Subcutaneous abdominal adipose tissue (tissue), 5 donors: ENCODE data around the gene C21orf58.

ENCODE experiments used
- H3K27ac ChIP-seq: one replicate; pipeline ENCODE4 v1.7.0; 2013; ENCODE audit warnings: low read depth, mild to moderate bottlenecking, inconsistent platforms, low read length, moderate library complexity
- H3K27me3 ChIP-seq, 5 donors: one replicate each; pipeline ENCODE4 v1.7.0; 2013; ENCODE audit warnings: low read length in 5 of 5, inconsistent platforms in 1 of 5; ENCODE audit not compliant: control insufficient read depth in 5 of 5, insufficient read depth in 4 of 5
- H3K36me3 ChIP-seq, 5 donors: one replicate each; pipeline ENCODE4 v1.7.0; 2013; ENCODE audit warnings: low read length in 5 of 5; ENCODE audit not compliant: control insufficient read depth in 5 of 5, insufficient read depth in 5 of 5
- H3K4me1 ChIP-seq, 5 donors: one replicate each; pipeline ENCODE4 v1.7.0; 2013; ENCODE audit warnings: low read length in 5 of 5, mild to moderate bottlenecking in 3 of 5, moderate library complexity in 1 of 5; ENCODE audit not compliant: control insufficient read depth in 5 of 5, insufficient read depth in 5 of 5
- H3K4me3 ChIP-seq, 5 donors: one replicate each; pipeline ENCODE4 v1.7.0; 2013; ENCODE audit warnings: low read length in 5 of 5, low read depth in 1 of 5
- H3K9ac ChIP-seq, 5 donors: one replicate each; pipeline ENCODE4 v1.7.0; 2013; ENCODE audit warnings: low read length in 5 of 5, mild to moderate bottlenecking in 4 of 5, moderate library complexity in 3 of 5
- H3K9me3 ChIP-seq, 5 donors: one replicate each; pipeline ENCODE4 v1.7.0; 2013; ENCODE audit warnings: low read length in 5 of 5; ENCODE audit not compliant: control insufficient read depth in 5 of 5
- donor health status: healthy.
- donor health status: healthy.
- donor health status: healthy.
- donor health status: healthy.
- donor health status: healthy.

The C21orf58 gene

GRCh38 chr21:46346296-46347202, 22.9 kb upstream of the C21orf58 start:
- no peaks in the 10 kb centered on the region for H3K27me3 ChIP-seq
- H3K4me1 ChIP-seq = peaks cover 0 to 3% (median 0%) of the 10 kb centered on the region in 5 donors
- no peaks in the 10 kb centered on the region for H3K9me3 ChIP-seq
- no peak overlapping the region for H3K27ac ChIP-seq
- H3K4me3 ChIP-seq = no peak overlapping the region
- H3K36me3 ChIP-seq = peaks cover 3 to 64% (median 60%) of the 10 kb centered on the region in 5 donors
- no peak overlapping the region for H3K9ac ChIP-seq

- Histone ChIP-seq H3K9me3 (no peaks in the 10 kb centered on the region), H3K9ac (no peak overlapping the region), H3K4me3 (no peak overlapping the region), H3K27me3 (no peaks in the 10 kb centered on the region), H3K4me1 (peaks cover 0 to 3% (median 0%) of the 10 kb centered on the region in 5 donors), H3K36me3 (peaks cover 3 to 58% (median 55%) of the 10 kb centered on the region in 5 donors), H3K27ac (no peak overlapping the region)
Measured at GRCh38 chr21:46345861-46346260, 22.2 kb upstream of the C21orf58 start.

GRCh38 chr21:46344219-46344915, 20.7 kb upstream of the C21orf58 start:
- no peak overlapping the region for H3K9ac ChIP-seq
- no peak overlapping the region for H3K4me3 ChIP-seq
- peaks cover 0 to 3% (median 0%) of the 10 kb centered on the region in 5 donors for H3K4me1 ChIP-seq
- peaks cover 0 to 49% (median 47%) of the 10 kb centered on the region in 5 donors for H3K36me3 ChIP-seq
- H3K27me3 ChIP-seq = no peaks in the 10 kb centered on the region
- H3K9me3 ChIP-seq = no peaks in the 10 kb centered on the region
- no peak overlapping the region for H3K27ac ChIP-seq

GRCh38 chr21:46340998-46341397, 17.3 kb upstream of the C21orf58 start:
- Histone ChIP-seq H3K27ac (no peak overlapping the region), H3K4me1 (no peaks in the 10 kb centered on the region), H3K9me3 (no peaks in the 10 kb centered on the region), H3K4me3 (no peak overlapping the region), H3K9ac (no peak overlapping the region), H3K27me3 (no peaks in the 10 kb centered on the region), H3K36me3 (peaks cover 0 to 47% (median 42%) of the 10 kb centered on the region in 5 donors)

- Histone ChIP-seq H3K36me3 (peaks cover 7 to 57% (median 46%) of the 10 kb centered on the region in 5 donors), H3K4me1 (no peaks in the 10 kb centered on the region), H3K9me3 (no peaks in the 10 kb centered on the region), H3K27ac (no peak overlapping the region), H3K27me3 (no peaks in the 10 kb centered on the region), H3K4me3 (no peak overlapping the region), H3K9ac (no peak overlapping the region)
Measured at GRCh38 chr21:46336603-46337002, 12.9 kb upstream of the C21orf58 start.

- Histone ChIP-seq H3K36me3 (peaks cover 7 to 56% (median 46%) of the 10 kb centered on the region in 5 donors), H3K27ac (no peak overlapping the region), H3K9ac (no peak overlapping the region), H3K9me3 (no peaks in the 10 kb centered on the region), H3K4me3 (no peak overlapping the region), H3K27me3 (no peaks in the 10 kb centered on the region), H3K4me1 (no peaks in the 10 kb centered on the region)
Measured at GRCh38 chr21:46334351-46335140, 10.9 kb upstream of the C21orf58 start.

- Histone ChIP-seq H3K27ac (no peak overlapping the region), H3K9me3 (no peaks in the 10 kb centered on the region), H3K36me3 (peaks cover 6 to 37% (median 27%) of the 10 kb centered on the region in 5 donors)
Measured at GRCh38 chr21:46329796-46330195, 6.1 kb upstream of the C21orf58 start.

GRCh38 chr21:46328151-46328550, 4.5 kb upstream of the C21orf58 start:
- H3K4me3 ChIP-seq = no peak overlapping the region
- no peaks in the 10 kb centered on the region for H3K27me3 ChIP-seq
- H3K9ac ChIP-seq = no peak overlapping the region
- peaks cover 4 to 18% (median 14%) of the 10 kb centered on the region in 5 donors for H3K4me1 ChIP-seq
- no peak overlapping the region for H3K27ac ChIP-seq
- peaks cover 6 to 29% (median 19%) of the 10 kb centered on the region in 5 donors for H3K36me3 ChIP-seq
- no peaks in the 10 kb centered on the region for H3K9me3 ChIP-seq

More at GRCh38 chr21:46329796-46330195, 6.1 kb upstream of the C21orf58 start:
- Histone ChIP-seq H3K4me3 (no peak overlapping the region), H3K27me3 (no peaks in the 10 kb centered on the region), H3K4me1 (peaks cover 4 to 12% (median 9%) of the 10 kb centered on the region in 5 donors), H3K9ac (no peak overlapping the region)

- Histone ChIP-seq H3K4me1 (peaks cover 5 to 22% (median 18%) of the 10 kb centered on the region in 5 donors), H3K9ac (no peak overlapping the region), H3K9me3 (no peaks in the 10 kb centered on the region), H3K4me3 (no peak overlapping the region), H3K27ac (no peak overlapping the region), H3K36me3 (peaks cover 6 to 29% (median 19%) of the 10 kb centered on the region in 5 donors), H3K27me3 (no peaks in the 10 kb centered on the region)
Measured at GRCh38 chr21:46327711-46328110, 4.0 kb upstream of the C21orf58 start.
